NCI-H526 treated with DMSO at 0.1 percent for 48 hours (cell line): ENCODE results near the gene ZIC5.

ENCODE experiments used
- DNase-seq: peaks from one replicate; lab custom pipeline; 2025; lab: John Stamatoyannopoulos, UW

The ZIC5 gene

DNA sequence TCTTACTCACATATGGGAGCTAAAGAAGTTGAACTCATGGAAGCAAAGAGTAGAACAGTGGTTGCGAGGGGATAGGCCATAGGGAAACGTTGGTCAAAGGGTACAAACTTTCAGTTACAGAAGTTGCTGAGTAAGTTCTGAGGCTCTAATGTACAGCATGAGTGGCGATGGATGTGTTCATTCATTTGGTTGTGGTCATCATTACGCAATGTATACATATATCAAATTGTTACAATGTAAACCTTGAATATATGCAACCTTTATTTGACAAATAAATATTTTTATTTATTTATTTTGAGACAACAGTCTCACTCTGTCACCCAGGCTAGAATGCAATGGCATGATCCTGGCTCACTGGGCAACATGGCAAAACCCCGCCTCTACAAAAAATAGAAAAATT, 38.7 kb downstream of the ZIC5 start:
- DNase-seq = no peak

DNA sequence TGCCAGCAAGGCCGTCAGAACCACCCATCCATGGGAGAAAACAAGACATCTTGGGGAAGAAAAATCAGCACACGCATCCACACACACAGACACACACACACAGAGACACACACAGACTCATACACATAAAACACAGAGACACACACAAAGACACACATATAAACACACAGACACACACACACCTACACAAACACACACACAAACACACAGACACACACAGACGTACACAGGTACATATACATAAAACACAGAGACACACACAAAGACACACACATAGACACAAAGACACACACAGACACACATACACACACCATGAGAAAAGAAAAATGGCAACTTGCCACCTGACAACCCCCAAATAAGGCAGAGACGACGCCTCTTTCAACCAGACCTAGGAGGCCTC, 40.6 kb downstream of the ZIC5 start:
- no peak for DNase-seq

DNA sequence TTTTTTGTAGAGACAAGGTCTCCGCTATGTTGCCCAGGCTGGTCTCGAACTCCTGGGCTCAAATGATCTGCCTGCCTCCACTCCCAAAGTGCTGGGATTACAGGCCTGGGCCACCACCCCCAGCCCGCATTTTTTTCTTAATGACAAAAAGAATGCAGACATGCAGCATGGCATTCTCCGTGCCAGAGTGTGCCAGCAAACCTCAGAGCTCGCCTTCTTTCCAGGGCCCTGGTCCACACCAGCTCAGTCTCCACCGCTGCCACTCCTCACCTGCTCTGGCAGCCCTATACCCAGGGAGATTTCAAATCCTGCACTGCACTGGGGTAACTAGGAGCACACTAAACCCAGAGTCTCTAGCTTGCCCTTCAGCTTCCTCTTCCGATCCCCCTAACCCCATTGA, 41.7 kb downstream of the ZIC5 start:
- no peak for DNase-seq

DNA sequence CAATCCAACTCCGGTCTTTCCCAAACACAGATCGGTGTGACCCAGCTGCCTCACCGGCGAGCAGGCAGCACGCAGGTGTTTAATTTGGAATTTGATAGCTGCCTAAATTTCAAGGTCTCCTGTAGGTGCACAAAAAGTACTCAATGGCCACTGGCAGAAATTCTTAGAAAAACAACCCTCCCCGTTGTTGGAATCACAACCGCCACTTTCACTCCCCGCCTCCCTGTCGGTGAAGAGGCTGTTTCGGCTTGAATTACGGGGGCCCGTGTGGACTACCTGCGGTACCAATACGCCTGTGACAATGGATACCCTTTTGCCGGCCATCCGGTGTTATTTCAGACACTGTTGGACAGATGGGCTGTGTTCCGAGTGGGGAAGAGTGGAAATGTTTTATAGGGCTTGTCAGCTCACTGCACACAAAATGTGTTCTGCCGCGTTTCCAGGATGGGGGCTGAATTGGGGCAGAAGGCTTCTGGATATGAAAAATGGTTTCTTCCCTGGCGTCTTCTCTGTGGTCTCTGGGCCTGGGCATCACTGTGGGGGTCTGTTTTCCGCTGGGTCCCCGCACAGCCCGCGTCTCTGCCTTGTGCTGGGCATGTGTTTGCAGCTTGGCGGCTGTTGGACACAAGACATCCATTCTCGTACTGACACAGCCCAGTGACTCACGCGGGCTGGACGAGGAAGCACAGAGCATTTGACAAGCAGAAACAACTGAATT, 45.4 kb downstream of the ZIC5 start:
- DNase-seq = peak; percentile 42

DNA sequence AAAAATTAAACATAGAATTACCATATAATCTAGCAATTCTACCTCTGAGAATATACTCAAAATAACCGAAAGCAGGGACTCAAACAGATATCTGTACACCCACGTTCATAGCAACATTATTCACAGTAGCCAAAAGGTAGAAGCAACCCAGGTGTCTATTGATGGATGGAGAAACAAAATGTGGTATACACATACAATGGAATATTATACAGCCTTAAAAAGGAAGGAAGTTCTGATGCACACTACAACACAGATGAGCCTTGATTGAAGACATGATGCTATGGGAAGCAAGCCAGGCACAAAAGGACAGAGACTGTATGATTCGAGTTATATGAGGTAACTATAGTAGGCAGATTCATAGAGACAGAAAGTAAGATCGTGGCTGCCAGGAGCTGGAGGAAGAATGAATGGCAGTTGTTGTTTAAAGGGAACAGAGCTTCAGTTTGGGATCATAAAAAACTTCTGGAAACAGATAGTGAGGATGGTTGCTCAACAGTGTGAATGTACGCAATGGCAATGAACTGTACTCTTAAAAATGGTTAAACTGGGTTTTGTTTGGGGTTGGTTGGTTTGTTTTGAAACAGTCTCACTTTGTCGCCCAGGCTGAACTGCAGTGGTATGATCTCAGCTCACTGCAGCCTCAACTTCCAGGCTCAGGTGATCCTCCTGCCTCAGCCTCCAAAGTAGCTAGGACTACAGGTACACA, 47.5 kb downstream of the ZIC5 start:
- no peak for DNase-seq

GRCh38 chr13:99922631-99923404, 48.7 kb downstream of the ZIC5 start:
- DNase-seq = no peak

- DNase-seq = no peak
Measured at GRCh38 chr13:99919132-99919531, 52.4 kb downstream of the ZIC5 start.

DNA sequence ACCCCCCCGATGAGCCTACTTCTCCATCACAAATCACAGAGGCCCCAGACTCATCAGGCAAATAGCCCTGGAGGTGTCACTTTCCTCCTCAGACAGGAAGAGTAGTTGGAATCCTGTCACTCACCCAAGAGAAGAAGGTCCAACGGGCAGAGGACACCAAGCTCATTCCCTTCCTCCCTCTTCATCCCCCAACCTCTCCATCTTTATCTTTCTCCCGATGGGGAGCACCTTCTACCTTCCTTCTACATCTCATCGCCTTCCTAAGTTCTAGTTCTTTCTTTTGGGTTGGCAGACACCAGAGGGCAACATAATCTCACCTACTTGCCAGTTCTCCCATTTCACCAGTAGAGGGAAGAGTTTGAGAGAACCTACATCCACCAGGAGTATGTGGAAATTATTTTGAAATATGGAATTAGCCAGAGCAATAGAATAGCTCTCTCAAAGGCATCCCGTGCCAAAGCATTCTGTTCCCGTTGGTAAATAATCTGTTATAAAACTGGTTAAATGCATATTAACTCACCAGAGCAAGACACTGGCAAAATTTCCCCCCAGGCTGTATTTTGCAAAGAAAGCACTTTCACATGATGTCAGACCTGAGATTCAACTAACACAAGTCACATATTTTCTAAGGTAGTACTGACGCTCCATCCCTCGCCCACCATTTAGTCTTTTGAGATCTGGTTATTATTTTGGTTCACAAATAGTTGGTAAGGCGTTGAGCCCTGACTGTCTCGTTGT, 55.0 kb downstream of the ZIC5 start:
- peak; percentile 63 for DNase-seq

GRCh38 chr13:99913167-99913566, 58.4 kb downstream of the ZIC5 start:
- peak; percentile 14 for DNase-seq
